GM21528 (cell line): Measurements from ENCODE around the gene WNT6.
"Not testable (repeated sequence)": the region's sequence is repeated elsewhere in the genome, so short reads cannot be mapped to it uniquely, and the experiment has no call there.

Experiments
- ATAC-seq: cut with Tn5 transposase; IDR thresholded peaks from one replicate; pipeline ENCODE4 v1.9.1; 2021; ENCODE audit warnings: mild to moderate bottlenecking, moderate library complexity; ENCODE audit not compliant: unreplicated experiment, low FRiP score

The WNT6 gene

DNA sequence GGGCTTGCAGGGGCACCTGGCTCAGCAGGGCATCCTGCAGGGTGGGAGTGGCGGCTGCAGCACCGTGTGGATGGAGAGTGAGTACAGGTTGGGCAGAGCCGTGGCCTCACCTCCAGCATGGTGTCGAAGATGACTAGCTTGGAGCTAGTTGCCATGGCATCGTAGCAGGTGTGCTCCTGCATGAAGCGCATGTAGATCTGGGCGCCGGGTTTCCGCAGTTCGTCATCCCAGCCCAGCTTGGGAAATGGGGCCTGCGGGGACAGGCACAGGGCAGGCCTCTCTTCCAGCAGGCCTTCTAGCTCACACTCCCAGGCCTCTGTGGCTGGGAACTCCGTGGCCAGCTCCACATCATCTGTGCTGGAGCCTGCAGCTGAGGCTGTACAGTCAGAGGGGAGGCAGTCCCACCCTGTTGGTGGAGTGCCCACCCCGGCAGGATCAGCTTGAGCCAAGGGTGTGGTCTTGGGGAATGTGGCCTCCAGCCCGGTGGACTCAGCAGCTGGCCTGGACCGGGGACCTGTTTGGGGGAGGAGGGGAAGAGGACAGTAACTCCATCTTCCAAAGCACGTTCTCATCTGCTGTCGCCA is 29.6 kb upstream of the WNT6 start:
- no peak for ATAC-seq

DNA sequence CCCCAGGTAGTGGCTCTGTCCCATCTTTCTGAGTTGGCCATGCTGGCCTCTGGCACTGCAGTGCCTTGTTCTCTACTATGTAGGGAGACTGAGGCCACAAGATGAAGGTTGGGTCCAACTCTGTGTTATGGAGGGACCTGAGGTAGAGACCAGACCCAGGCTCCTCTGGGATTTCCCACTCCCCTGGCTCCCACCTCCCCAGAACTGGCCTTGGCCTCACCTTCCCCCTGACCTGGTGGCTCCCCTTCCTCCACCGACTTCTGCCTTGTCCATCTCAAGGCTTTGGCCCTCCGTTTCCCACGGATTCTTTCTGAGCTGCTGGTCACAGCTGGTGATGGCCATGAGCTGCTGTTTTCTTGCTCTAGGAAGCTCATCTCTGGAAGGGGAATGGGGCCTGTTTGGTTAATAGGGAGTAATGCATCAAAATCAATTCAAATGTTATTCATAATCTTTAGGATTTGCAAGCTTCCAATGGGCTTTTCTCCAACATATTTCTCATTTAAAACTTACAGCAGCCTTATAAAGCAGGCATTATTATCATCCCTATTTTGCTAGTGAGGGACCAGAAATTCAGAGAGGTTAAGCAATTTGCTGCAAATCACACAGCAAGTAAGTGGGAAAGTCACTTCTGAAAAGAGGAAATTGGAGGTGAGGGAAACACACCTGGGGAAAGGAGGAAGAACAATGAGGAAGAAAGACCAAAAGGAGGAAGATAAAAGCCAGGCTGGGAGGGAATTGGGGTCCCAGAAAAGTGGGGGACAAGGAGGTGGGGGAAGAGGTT is 28.9 kb upstream of the WNT6 start:
- ATAC-seq, result no peak

DNA sequence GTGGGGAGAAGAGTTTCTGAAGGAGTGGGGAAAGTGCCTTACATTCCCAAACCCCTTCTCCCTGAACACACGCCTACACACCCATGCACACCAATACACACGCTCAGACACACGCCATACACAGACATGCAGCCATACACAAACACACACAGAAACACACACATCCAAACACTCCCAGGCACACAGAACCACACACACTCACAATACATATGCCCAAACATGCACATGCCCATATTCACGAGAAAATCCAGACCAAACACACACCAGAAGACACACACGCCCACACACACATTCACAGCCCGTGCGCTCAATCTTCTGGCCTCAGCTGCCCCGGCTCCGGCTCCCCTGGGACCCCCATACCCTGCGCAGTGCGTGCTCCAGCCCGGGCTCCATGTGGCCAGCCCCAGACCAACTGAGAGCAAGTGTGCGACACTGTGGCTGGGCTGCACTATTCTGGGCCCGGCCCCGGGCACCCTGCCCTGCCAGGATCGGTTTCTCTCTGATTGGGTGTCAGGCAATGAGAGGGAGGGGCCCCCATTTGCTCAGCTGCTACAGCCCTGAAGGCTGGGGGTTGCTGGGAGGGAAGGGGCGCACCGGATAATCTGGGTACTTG is 28.1 kb upstream of the WNT6 start, which contains the start of gene PRKAG3:
PRKAG3 (minus strand) TSS at position 426 of the 613 bp plus-strand sequence.
- no peak for ATAC-seq

DNA sequence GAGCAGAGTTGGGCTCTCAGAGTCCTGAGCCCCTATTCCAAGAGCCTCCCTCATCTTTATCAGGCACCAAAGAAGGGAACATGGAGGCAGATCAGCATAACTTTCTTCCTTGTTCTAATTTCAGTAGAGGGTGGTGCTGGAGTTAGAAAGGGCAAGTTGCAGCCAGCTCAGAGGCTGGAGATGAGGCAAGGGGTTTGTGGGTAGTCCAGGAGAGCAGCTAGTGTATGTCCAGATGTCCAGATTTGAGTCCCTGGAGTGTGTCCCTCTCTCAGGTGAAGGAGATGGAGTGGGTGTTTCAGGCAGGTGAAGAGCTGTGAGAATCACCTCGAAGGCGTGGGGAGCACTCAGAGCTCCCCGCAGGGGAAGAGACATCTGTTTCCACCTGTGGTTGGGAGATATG is 27.5 kb upstream of the WNT6 start:
- no peak for ATAC-seq

DNA sequence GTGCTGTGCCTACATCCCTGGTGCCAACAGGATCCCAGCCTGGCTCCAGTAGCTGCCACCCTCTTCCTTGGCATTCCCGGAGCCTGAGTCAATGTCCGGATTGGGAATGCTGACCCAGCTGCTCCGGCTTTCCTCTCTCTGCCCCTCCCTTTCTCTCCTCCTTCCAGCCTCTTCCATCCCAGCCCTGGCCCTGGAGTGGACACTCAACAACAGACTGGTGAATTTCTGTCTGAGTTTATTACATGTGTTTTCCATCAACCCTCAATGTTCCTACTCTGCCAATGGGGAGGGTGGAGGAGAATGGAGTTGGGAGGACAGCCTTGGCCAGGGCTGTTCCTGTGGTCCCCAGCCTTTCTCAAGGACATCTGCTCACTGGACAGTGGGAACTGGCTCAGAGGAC is 27.1 kb upstream of the WNT6 start:
- no peak for ATAC-seq

DNA sequence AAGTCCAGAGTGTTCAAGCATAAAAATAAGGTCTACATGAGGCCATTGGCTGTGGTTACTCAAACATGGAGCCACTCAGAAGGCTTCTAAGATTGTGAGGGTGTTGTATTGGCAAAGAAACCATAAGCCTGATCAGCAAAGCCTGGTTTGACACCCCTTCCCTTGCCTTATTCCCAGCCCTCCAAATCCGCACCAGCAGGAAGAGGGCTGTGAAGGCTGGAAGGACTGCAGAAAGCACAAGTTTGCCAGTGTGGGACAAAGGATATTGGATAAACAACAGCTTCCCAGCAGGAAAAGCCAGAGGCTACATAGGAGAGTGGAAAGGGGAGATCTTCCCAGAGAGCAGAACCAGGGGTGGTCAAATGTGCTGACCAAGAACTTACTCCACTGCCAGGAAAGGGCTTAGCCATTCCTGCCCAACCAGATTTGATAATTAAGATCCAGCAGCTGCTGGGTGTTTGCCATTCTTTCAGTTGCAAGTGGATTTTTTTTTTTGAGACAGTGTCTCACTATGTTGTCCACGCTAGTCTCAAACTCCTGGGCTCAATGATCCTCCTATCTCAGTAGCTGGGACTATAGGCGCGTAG is 26.5 kb upstream of the WNT6 start:
- ATAC-seq, result no peak

DNA sequence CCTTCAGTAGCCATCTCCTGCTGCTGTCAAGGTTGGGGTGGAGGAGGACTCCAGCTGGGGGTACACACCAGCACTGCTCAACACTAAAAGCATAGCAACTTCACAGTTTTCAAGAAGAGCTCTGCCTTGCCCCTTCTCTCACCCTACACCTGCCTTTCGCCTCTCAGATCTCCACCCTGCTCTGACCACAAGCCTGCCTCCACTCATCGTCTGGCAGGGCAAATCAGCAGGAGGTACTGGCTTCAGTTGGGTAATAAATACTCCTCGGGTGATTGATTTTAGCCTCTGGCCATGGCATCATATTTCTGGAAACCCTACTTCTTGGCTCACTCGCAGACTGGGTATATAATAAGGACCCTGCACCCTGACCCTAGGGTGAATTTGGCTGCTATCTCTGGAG is 24.9 kb upstream of the WNT6 start:
- ATAC-seq, result no peak

DNA sequence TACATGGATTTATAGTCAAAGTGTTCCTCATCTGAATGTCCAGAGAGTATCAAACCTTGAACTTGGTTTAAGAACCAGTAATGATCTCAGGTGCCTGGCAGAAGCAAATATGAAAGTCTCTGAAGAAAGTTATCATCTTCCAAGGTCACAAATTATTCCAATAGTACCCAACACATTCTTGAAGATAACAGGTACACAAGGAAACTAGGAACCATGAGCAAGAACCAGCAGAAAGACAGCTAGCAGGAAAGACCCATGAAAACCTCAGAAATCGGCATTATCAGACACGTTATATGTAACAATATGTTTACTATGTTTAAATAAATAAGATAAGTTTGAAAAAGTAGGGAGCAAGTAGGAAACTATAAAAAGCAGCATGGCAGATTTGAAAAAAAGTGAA is 22.1 kb upstream of the WNT6 start:
- no peak for ATAC-seq

DNA sequence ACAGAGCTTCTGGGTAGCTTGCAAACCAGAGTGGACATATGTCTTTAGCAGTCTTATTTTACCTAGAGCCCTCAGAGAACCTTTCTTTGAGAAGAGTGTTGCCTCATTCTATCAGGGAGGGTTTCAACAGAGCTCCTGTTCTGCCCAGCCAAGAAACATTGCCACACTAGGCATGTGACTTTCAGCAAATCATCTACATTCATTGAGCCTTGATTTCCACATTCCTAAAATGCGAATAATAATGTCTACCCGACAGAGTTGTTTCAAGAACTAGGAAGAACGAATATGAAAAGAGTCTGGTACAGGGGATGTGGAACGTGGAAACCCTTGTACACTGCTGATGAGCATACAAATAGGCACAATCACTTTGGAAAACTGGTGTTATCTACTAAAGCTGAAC is 20.2 kb upstream of the WNT6 start:
- ATAC-seq, result no peak

DNA sequence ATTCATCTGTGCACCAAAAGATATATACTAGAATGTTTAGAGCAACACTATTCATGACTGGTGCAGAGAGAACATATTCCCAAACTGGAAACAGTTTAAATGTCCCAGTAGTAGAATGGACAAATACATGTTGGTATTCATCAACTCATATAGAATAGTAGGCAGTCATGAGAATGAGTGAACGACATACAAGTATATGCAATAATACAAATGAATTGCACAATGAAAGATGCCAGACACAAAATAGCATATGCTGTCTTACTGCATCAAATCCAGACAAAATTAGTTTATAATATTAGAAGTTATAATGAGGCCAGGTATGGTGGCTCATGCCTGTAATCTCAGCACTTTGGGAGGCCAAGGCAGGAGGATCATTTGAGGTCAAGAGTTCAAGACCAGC is 19.7 kb upstream of the WNT6 start:
- no peak for ATAC-seq

DNA sequence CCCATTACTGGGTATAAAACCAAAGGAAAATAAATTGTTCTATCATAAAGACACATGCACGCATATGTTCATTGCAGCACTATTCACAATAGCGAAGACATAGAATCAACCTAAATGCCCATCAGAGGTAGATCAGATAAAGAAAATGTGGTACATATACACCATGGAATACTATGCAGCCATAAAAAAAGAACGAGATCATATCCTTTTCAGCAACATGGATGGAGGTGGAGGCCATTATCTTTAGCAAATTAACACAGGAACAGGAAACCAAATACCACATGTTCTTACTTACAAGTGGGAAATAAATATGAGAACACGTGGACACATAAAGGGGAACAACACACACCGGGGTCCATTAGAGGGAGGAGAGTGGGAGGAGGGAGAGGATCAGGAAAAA is 15.3 kb upstream of the WNT6 start:
- ATAC-seq, result not testable (repeated sequence)

DNA sequence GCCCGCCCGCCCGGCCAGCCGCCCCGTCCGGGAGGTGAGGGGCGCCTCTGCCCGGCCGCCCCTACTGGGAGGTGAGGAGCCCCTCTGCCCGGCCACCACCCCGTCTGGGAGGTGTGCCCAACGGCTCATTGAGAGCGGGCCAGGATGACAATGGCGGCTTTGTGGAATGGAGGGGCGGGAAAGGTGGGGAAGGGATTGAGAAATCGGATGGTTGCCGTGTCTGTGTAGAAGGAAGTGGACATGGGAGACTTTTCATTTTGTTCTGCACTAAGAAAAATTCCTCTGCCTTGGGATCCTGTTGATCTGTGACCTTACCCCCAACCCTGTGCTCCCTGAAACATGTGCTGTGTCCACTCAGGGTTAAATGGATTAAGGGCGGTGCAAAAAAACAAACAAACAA is 12.6 kb upstream of the WNT6 start:
- not testable (repeated sequence) for ATAC-seq

DNA sequence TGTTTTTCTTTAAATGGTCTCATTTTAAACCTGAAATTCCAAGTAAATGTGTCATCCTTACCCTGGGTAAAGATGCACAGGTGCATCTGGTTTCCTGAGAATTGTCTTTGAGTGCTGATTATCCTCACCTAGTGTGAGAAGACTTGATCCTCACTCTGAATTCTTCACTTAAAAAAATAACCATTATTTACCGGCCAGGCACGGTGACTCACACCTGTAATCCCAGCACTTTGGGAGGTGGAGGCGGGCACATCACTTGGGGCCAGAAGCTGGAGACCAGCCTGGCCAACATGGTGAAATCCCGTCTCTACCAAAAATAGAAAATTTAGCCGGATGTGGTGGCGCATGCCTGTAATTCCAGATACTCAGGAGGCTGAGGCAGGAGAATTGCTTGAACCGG is 9.9 kb upstream of the WNT6 start:
- ATAC-seq, result no peak

DNA sequence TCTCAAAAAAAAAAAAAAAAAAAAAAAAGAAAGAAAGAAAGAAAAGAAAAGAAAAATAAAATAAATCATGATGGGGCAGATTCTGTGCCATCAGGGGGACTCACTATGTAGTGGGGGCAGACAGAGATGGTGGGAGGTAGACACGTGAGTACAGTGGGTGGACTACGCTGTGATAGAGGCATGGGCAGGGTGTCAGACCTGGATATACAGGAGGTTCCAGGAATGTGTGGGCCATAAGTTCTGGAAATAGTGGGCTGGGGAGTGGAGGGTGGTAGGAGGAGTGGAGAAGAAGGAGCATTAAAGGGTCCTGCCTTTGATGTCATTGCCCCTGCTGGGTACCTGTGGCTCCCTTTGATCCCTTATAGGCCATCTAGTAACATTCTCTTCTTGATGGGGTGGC is 8.8 kb upstream of the WNT6 start:
- no peak for ATAC-seq

DNA sequence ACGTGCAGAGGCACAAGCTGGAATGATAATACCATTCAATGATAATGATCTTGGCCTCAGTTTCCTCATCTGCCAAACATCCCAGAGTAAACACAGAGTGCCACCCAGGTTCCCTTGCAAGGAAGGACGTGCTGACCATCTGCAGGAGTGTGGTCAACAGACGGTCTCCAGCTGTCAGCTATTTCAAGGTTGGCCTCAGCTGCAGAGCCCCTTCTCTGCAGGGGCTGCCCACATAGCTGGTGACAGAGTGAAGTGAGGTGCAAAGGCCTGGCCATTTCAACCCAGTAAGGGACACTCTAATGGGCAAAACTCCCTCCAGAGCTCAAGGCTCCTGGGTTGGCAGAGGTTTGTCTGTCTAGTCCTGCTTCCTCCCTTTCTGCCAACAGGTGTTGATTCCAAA is 8.3 kb upstream of the WNT6 start:
- no peak for ATAC-seq

DNA sequence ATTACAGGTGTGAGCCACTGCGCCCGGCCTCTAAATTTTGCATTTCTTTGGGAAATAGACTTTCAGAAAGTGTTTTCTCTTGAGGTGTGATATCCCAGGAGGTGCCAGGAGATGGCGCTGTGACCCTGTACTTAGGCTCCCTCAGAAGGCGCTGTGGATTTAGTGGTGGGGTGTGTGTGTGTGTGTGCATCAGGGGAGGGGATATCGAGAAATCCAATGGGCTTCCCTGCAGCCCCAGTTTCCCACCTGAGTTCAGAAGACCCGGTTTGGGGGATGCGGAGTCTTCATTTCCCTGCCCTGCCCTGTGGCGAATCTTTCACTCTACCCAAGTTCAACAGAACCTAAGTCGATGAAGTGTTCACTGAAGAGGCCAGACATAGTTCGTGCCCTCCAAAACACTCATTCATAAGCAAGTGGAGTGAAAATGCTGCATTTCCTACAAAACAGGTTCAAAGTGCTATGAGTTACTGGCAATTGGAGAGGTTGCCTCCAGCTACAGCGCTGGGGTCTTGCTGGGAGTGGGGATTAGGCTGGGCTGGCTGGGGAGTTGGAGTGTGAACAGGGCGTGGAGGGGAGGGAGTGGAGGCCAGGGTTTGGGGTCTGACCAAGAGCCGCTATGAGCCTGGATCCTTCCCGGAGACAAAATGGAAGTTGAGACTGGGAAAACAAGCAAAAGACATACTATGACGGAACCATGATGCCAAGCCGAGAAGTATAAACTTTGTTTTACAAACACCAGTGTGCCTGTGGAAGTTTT is 6.5 kb upstream of the WNT6 start:
- no peak for ATAC-seq

DNA sequence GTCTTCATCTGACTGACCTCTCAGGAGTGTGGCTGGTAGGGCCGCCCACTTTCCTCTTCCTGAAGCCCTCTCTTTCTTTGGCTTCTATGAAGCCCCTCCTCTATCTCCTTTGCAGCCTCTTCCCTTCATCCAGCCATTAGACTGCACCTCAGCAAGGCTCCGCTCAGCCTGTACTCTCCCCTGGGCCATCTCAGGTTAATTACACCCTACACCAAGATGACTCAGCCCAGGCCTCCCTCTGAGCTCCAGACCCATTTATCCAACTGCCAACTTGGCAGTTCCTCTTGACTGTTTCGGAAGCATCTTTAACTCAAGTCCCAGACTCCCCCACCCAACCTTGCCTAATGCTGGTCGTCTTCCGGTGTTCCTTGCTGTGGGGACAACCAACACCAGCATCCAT is 5.8 kb upstream of the WNT6 start:
- ATAC-seq, result no peak

DNA sequence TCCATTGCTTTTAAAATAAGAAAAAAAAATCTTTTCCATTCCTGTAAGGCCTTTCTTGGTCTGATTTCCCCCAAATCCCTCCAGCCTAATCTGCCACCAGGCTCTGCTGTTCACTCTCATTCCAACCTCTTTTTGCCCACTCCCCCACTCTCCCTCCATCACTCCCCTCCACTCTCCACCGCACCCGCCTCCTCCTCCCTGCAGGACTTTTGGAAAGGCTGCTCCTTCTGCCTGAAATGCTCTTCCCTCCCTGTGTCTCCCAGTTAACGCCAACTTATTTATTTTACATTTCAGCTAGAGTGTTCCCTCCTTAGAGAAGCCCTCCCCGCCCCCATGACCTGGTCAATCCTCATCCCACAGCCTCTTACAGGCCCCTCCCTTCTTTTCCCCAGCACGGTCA is 4.7 kb upstream of the WNT6 start:
- ATAC-seq, result no peak

DNA sequence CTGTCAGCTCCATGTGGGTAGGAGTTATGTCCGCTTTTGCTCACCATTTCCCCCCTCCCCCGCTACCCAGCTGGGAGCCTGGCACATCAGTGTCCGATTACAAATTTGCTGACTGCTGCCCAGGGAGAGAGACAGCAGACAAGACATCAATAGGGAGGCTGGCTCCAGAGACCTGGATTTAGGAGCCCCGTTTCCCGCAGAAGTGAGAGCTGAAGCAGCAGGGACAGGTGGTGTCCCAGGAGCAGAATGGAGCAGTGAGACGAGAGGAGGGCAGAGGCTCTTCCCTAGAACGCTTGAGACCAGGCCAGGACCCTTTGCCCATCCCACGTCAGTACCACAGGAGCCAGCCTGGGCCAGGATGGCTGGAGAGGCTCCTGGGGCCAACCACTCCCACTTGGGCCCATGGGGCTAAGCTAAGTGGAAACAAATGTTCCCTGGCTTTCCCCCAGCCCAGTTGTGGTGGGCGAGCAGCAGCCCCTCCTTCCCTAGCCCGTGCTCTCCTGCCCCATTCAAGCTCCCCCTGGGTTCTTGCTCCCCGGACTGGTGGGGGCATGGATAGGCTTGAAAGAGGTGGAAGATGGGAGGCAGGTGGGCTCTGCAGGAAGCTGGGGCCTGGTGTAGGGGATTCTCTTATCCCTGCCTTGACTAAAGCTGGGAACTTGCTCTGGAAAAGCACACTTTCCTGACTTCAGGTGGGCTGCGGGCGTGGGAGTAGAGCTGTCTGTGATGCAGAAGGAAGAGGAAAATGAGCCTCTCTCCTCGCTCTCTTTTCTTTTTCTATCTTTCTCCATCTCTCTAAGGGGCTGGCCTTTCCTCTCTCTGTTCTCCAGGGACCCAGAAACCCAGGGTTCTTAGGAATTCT is 4.1 kb upstream of the WNT6 start:
- ATAC-seq, result no peak
